ENCODE data around the gene RNF25. TPM values are rescaled to one million over a fixed set of nuclear protein-coding genes. Genes with fewer than 3 reads are reported as not detected.

Gene RNF25
- total RNA-seq, 1 donor from 2014 or later: 20.9 TPM

DNA sequence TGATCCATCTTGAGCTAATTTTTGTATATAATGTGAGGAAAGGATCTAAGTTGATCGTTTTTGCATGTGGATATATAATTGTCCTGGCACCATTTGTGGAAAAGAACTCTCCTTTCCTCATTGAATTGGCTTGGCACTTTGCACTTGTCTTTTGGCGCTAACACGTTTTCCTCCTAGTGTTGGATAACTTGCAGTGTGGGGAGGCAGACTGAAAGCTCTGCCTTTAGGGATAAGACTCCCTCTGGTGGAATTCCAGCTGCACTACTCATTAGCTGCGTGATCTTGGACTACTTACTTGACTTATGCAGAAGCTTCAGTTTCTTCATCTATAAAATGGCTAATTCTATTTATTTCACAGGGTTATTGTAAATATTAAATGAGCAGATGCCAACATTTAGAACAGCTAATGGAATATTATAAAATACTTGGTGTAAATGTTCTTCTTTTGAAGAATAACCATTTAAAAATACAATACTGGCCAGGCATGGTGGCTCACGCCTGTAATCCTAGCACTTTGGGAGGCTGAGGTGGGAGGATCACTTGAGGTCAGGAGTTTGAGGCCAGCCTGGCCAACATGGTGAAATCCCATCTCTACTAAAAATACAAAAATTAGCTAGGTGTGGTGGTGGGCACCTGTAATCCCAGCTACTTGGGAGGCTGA lies 15.7 kb upstream of the RNF25 start:
- peak; percentile 83 for DNase-seq (ENCODE audit: low read depth)

DNA sequence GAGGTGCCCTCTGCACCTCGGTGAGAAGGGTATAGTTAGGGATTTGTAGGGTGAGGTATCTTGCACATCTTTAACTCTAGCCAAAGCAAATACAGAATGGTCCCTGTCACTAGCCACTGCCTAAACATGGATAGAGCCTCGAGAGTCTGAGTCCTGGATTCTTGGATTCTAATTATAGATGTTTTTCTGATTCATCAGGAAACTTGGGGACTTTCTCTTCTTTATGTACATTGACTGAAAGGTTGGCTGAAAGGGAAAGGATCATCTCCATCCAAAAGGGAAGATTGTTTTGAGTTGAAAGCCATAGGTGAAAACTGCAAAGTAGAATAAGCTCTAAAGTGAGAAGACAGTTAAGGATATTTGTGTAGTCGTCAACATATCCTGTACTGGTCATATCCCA lies 8.3 kb upstream of the RNF25 start:
- DNase-seq (ENCODE audit: low read depth): no peak

GRCh38 chr2:218679119-218679518 lies 7.3 kb upstream of the RNF25 start:
- no peak for DNase-seq (ENCODE audit: low read depth)

DNA sequence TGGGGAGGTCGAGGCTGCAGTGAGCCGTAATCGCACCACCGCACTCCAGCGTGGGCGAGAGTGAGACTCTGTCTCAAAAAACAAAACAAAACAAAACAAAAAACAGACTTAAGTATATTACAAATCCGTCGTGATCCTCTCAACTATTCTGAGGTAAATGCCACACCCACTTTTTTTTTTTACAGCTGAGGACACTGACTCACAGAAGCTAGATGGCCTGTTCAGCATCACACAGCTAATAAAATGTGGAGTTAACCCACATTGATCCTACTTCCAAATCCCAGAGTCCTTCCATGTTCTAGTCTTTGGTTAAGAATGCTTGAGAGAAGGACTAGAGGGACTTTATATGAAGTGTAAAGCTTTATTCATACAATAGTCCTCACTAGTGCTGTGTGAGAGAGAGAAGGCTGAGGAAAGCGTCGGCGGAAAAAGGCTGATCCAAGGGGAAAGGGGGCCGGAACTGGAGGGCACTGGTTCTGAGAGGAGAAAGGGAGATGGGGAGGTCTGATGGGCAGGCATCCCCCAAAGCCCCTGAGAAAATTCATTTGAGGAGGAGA lies 627 bp downstream of the RNF25 start:
- DNase-seq (ENCODE audit: low read depth): peak; percentile 33

DNA sequence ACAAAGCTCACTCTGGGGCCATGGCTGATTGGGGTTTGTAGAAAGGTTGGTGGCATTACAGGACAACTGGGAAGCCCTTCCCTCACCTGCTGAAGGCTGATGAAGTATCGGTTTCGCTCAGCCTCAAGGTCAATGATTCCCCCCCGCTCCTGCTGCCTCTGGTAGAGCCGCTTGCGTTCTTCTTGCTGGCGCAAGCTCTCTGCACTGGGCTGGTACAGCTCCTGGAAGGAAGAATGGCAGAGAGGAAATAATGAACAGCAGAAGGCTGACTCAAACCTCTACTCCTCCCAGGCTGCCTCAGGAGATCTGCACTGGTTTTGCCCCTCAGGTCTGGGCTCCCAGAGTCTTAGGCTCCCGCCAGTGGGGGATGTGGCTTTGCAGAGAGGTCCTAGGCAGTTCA lies 7.1 kb downstream of the RNF25 start:
- no peak for DNase-seq (ENCODE audit: low read depth)

DNA sequence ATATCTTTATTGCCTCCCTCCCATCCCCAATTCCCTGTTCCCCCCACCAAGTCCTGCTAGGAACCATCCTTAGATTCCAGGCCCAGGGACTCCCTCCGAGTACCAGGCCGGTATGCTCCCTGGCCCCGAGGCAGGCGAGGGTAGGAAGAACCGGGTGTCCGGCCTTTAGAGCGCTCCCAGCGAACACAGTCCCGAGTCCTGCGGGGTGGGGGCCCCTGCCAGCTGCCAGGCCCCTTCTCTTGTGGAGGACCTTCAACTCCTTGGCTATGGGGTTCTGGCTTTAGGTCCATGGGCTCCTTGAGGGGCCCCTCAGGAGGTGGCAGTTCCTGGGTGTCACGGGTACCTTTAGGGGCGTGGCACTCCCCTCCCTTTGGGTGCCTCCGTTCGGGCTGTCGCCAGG lies 7.9 kb downstream of the RNF25 start:
- no peak for DNase-seq (ENCODE audit: low read depth)

- no peak for DNase-seq (ENCODE audit: low read depth)
Observed at GRCh38 chr2:218662827-218663226, 9.0 kb downstream of the RNF25 start.

GRCh38 chr2:218662377-218662776 lies 9.4 kb downstream of the RNF25 start:
- DNase-seq (ENCODE audit: low read depth): no peak

- no peak for DNase-seq (ENCODE audit: low read depth)
Observed at GRCh38 chr2:218659988-218660358, 11.8 kb downstream of the RNF25 start.

DNA sequence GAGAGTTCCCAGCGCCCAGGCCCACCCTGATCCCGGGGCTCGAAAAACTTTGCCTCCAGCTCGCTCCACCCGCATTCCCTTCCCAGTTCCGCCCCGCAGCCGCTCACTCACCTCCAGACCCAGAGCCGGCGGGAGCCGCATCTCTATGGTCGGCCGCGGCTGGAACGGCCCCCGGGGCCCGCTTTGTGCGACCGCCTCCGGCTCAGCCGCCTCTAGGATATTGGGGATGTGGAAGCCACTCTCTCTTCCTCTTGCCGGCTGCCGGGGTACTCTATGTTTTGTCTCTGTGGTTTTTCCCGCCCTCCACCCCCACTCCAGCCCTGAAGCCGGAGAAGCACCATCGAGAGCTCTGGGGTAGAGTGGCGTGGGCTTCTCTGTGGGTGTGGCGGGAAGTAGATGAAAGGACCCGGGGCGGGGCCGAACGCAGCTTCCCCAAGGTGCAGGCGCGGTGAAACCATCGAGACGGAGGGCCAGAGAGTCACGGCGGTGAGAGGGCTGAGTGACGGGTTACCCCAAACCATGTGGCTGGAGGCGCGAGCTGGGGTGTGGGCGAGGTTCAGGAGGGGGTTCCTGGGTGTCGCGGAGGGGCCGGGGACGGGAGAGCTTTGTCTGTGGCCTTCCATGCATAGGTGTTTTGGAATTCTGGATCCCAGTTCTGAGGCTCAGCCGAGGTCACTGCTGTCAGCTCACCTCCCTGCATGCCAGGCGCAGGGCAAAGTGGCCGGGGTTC lies 12.4 kb downstream of the RNF25 start, which contains the start of the genes BCS1L and ZNF142:
Gene BCS1L (plus strand): TSS at position 426 of the 730 bp plus-strand sequence. CDS start 1,305 bp downstream, outside the sequence.
Gene ZNF142 (minus strand): TSS at position 366 of the 730 bp plus-strand sequence. CDS start 3,194 bp downstream, outside the sequence.
- DNase-seq (ENCODE audit: low read depth): peak; percentile 96

- peak; percentile 29 for DNase-seq (ENCODE audit: low read depth)
Observed at GRCh38 chr2:218658671-218659257, 13.0 kb downstream of the RNF25 start.

- peak; percentile 86 for DNase-seq (ENCODE audit: low read depth)
Observed at GRCh38 chr2:218655751-218656150, 16.1 kb downstream of the RNF25 start.

- DNase-seq (ENCODE audit: low read depth): no peak
Observed at GRCh38 chr2:218648787-218649100, 23.1 kb downstream of the RNF25 start.

- DNase-seq (ENCODE audit: low read depth): peak; percentile 60
Observed at GRCh38 chr2:218648088-218648786, 23.6 kb downstream of the RNF25 start.

- no peak for DNase-seq (ENCODE audit: low read depth)
Observed at GRCh38 chr2:218645126-218645525, 26.7 kb downstream of the RNF25 start.

- no peak for DNase-seq (ENCODE audit: low read depth)
Observed at GRCh38 chr2:218644721-218645120, 27.1 kb downstream of the RNF25 start.

DNA sequence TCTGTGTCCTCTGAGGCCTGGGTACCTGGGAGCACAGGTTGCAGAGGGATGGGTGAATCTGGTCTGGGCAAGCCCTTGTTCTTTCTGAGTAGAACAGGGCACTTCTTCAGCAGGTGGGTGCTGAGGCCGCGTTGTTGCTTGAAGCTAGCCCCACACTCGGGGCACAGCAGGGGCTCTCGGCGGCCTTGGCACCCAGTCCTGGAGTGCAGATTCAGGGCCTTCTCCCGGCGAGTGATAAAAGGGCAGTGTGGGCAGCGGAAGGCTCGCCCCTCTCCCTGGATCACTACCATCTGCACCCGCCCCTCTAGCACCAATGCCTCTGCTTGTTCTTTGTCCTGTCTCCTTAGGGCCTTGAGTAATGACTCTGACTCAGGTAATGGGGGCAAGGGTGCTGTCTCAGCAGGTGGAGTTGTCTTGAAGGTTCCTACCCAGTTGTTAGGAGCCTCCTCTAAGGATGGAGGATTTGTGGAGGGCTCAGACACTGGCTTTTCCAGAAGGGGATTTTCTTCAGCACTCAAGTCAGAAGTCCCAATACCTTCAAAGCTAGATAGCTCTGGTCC lies 28.0 kb downstream of the RNF25 start:
- no peak for DNase-seq (ENCODE audit: low read depth)

DNA sequence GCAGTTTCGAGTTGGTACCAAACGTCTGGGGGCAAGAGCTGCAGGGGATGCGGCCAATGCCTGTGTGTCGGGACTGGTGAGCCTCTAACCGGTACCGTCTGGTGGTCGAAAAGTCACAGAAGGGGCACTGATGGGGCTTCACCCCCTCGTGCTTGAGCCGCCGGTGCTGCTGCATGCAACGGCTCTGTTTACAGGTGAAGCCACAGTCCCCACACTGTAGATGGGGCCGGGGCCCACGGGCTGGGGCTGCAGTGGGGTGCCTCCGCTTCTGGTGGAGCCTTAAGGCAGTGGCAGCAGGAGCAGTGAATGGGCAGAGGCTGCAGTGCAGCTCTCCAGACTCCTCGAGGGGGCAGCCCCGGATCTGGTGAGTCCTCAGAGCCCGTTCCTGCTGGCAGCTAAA lies 29.0 kb downstream of the RNF25 start:
- no peak for DNase-seq (ENCODE audit: low read depth)

DNA sequence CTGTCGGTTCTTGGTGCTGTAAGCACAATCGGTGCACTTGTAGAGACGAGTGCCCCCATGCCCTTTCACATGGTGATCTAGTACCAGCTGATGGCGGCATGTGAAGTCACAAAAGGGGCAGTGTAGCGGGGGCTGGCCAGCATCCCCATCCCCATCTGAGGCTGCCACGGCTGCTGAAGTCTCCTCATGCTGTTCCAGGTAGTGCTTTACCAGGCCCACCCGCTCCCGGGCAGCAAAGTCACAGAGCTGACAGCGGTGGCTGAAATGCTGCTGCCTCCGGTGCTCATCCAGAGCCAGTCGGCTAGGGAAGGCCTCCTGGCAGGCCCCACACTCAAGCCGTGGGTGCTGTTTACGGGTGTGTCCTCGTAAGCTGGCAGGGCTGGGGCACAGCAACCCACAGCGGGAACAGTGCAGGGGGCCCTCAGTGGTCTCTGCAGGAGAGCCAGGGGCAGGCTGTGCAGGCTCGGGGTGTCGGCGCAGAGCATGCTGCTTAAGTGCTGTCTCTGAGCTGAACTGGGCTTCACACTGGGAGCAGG lies 29.6 kb downstream of the RNF25 start:
- DNase-seq (ENCODE audit: low read depth): no peak

- DNase-seq (ENCODE audit: low read depth): no peak
Observed at GRCh38 chr2:218638372-218638771, 33.4 kb downstream of the RNF25 start.

- no peak for DNase-seq (ENCODE audit: low read depth)
Observed at GRCh38 chr2:218635719-218636118, 36.1 kb downstream of the RNF25 start.
